K562 (cell line): ENCODE data around the gene TERB2. TPM values are rescaled to one million over a fixed set of nuclear protein-coding genes. Genes with fewer than 3 reads are reported as not detected.
"Not testable (repeated sequence)": the region's sequence is repeated elsewhere in the genome, so short reads cannot be mapped to it uniquely, and the experiment has no call there.

Experiments used
- ATAC-seq: fragments of 200-7000 bp; cut with Tn5 transposase; 3 replicates; pipeline ENCODE4 v1.9.1; 2020; ENCODE audit warnings: moderate library complexity
- BruUV-seq: library from RNA; stranded (reverse); fragments of 400-500 nt; replicated peaks from 2 replicates; lab custom pipeline; 2021; lab: Mats Ljungman, UMichigan
- CTCF ChIA-PET: fragments of 300-600 bp; formaldehyde crosslinking; extraction: SDS; loops from one replicate; lab custom pipeline; 2021; ENCODE audit warnings: low intra/inter-chr PET ratio; lab: Yijun Ruan, JAX
- POLR2A ChIA-PET: fragments of 300-600, 350-650 bp; sonication (Branson Sonifier 250); formaldehyde crosslinking; extraction: SDS; loops from one replicate; lab custom pipeline; 2021; ENCODE audit warnings: antibody characterized with exemption, inconsistent platforms; lab: Yijun Ruan, JAX
- DNase-seq, 4 experiments: peaks; one replicate each; pipeline versions ENCODE4 v3.0.0 to v3.0.0-alpha.2; 2011 to 2018; ENCODE audit warnings: low spot score in 3 of 4, mixed read lengths in 3 of 4; ENCODE audit errors: extremely low read depth in 1 of 4
- FAIRE-seq: peaks from 2 replicates; lab custom pipeline; 2011; peaks lifted over from hg19 to GRCh38; lab: Jason Lieb, UNC
- H2AFZ ChIP-seq: 2 replicates; pipeline ENCODE4 v1.6.0; 2011; ENCODE audit warnings: low read depth, low read length, control low read depth, inconsistent platforms
- H3K27ac ChIP-seq: fragments of 200-600 bp; 3 replicates; pipeline ENCODE4 v1.8.0; 2011; ENCODE audit warnings: low read depth, mild to moderate bottlenecking, control low read depth, inconsistent platforms, low read length, moderate library complexity, mixed read lengths; ENCODE audit errors: extremely low read depth
- H3K27me3 ChIP-seq, 2 experiments: fragments of 300-600 bp in 1 of 2; 2 replicates in 1 of 2; 3 replicates in 1 of 2; pipeline versions ENCODE4 v1.6.0 to v1.8.0; 2011; ENCODE audit warnings: inconsistent platforms in 2 of 2, low read length in 2 of 2, mild to moderate bottlenecking in 1 of 2, mixed read lengths in 1 of 2, moderate library complexity in 1 of 2; ENCODE audit not compliant: control insufficient read depth in 2 of 2, insufficient read depth in 2 of 2
- H3K36me3 ChIP-seq: fragments of 300-600 bp; 3 replicates; pipeline ENCODE4 v1.8.0; 2011; ENCODE audit warnings: mild to moderate bottlenecking, low read length, inconsistent platforms; ENCODE audit not compliant: control insufficient read depth, insufficient read depth
- H3K4me1 ChIP-seq, 2 experiments: fragments of 200-600 bp in 1 of 2; replicated peaks in 1 of 2; 2 replicates in 1 of 2; 3 replicates in 1 of 2; pipeline versions ENCODE4 v1.5.1 to v1.8.0; 2011; ENCODE audit warnings: inconsistent platforms in 2 of 2, low read length in 2 of 2, mild to moderate bottlenecking in 1 of 2, mixed read lengths in 1 of 2, moderate library complexity in 1 of 2; ENCODE audit not compliant: control insufficient read depth in 2 of 2, insufficient read depth in 2 of 2
- H3K4me2 ChIP-seq: 2 replicates; pipeline ENCODE4 v1.6.1; 2011; ENCODE audit warnings: low read length, control low read depth, inconsistent platforms, mixed read lengths; ENCODE audit not compliant: insufficient read depth
- H3K4me3 ChIP-seq: fragments of 200-600 bp; sonication (generic), shearing (Covaris generic); 2 replicates; pipeline ENCODE4 v1.5.1; 2016; ENCODE audit warnings: control low read depth, inconsistent platforms
- H3K79me2 ChIP-seq: fragments of 200-600 bp; 3 replicates; pipeline ENCODE4 v1.8.0; 2011; ENCODE audit warnings: low read length, inconsistent platforms; ENCODE audit not compliant: control insufficient read depth, insufficient read depth
- H3K9ac ChIP-seq, 2 experiments: 2 replicates each; pipeline versions ENCODE4 v1.6.0 to v1.6.1; 2011; ENCODE audit warnings: low read depth in 2 of 2, low read length in 2 of 2, control low read depth in 1 of 2, inconsistent platforms in 1 of 2, mild to moderate bottlenecking in 1 of 2, mixed read lengths in 1 of 2; ENCODE audit not compliant: insufficient read depth in 1 of 2
- H3K9me1 ChIP-seq: one replicate; pipeline ENCODE4 v1.6.0; 2011; ENCODE audit warnings: inconsistent platforms, mild to moderate bottlenecking, low read length, moderate library complexity; ENCODE audit not compliant: control insufficient read depth, insufficient read depth
- H3K9me3 ChIP-seq: replicated peaks from 2 replicates; pipeline ENCODE4 v1.5.1; 2011; ENCODE audit warnings: low read depth, low read length, inconsistent platforms; ENCODE audit not compliant: control insufficient read depth, insufficient read depth
- H4K20me1 ChIP-seq: replicated peaks from 2 replicates; pipeline ENCODE4 v1.6.1; 2011; ENCODE audit warnings: low read length, inconsistent platforms, mixed read lengths; ENCODE audit not compliant: control insufficient read depth, insufficient read depth
- ATF2 ChIP-seq: sonication (generic); formaldehyde crosslinking; IDR thresholded peaks from 2 replicates; pipeline ENCODE4 v1.8.1; 2022; ENCODE audit warnings: missing genetic modification reagents
- BCL6 ChIP-seq: fragments of 250-450 bp; sonication (Bioruptor Pico); IDR thresholded peaks from 2 replicates; pipeline ENCODE4 v1.4.0; 2020
- ESRRA ChIP-seq: fragments of 450-650 bp; IDR thresholded peaks from 2 replicates; pipeline ENCODE4 v1.6.1; 2014; ENCODE audit warnings: low read depth, mild to moderate bottlenecking, moderate library complexity, borderline replicate concordance
- FOXP1 ChIP-seq: sonication (generic); formaldehyde crosslinking; IDR thresholded peaks from 2 replicates; pipeline ENCODE4 v1.8.0; 2022; ENCODE audit warnings: mild to moderate bottlenecking, missing genetic modification reagents
- HDAC3 ChIP-seq: fragments of 450-650 bp; IDR thresholded peaks from 2 replicates; pipeline ENCODE4 v1.6.1; 2018; ENCODE audit warnings: borderline replicate concordance, mild to moderate bottlenecking, moderate library complexity; ENCODE audit not compliant: partially characterized antibody
- HDAC8 ChIP-seq: fragments of 450-650 bp; IDR thresholded peaks from 2 replicates; pipeline ENCODE4 v1.6.1; 2016; ENCODE audit warnings: mild to moderate bottlenecking, missing genetic modification characterization, moderate library complexity, missing compliant biosample characterization
- KLF13 ChIP-seq: fragments of 450-650 bp; IDR thresholded peaks from 2 replicates; pipeline ENCODE4 v1.6.1; 2016; ENCODE audit warnings: missing genetic modification characterization, low read depth, mild to moderate bottlenecking, missing compliant biosample characterization, moderate library complexity, borderline replicate concordance
- NR2F6 ChIP-seq: fragments of 450-650 bp; formaldehyde crosslinking; IDR thresholded peaks from 2 replicates; pipeline ENCODE4 v1.4.0; 2020; ENCODE audit warnings: mild to moderate bottlenecking
- PCBP2 ChIP-seq: fragments of 200-400 bp; formaldehyde crosslinking; IDR thresholded peaks from 2 replicates; pipeline ENCODE4 v1.6.1; 2018; ENCODE audit warnings: low read length, low read depth, mild to moderate bottlenecking, moderate library complexity; ENCODE audit not compliant: poor library complexity, severe bottlenecking
- POLR3A ChIP-seq: IDR thresholded peaks from 2 replicates; pipeline ENCODE4 v1.6.1; 2011; ENCODE audit warnings: borderline replicate concordance, mild to moderate bottlenecking, moderate library complexity; ENCODE audit not compliant: insufficient read length, insufficient read depth; ENCODE audit errors: extremely low read depth
- WGBS: fragments of 100-300 bp; shearing (Covaris generic); methylation state at CpG from one replicate; pipeline ENCODE4 v1.1.6; 2016; ENCODE audit warnings: low coverage, mixed read lengths; ENCODE audit not compliant: insufficient coverage; ENCODE audit errors: missing lambda C conversion rate; 5-methylcytosine and 5-hydroxymethylcytosine counted together
- in situ Hi-C: fragments of 300-500 bp; cut with MboI; formaldehyde crosslinking; loops from 4 replicates; pipeline ENCODE4 v1.15.0; 2018; ENCODE audit warnings: inconsistent platforms, mixed read lengths
- intact Hi-C: fragments of 100-400 bp; cut with micrococcal nuclease; formaldehyde crosslinking; loops from 2 replicates; pipeline ENCODE4 v1.14.2; 2022
- polyA plus RNA-seq, 8 experiments: library from polyadenylated mRNA; depleted of rRNA in 4 of 8; stranded (reverse) in 5 of 8; unstranded in 3 of 8; fragments of >200 nt; fragmentation: Nextera tagmentation in 2 of 8; fragmentation: Illumina TruSeq in 1 of 8; extraction: Ambion mirVana in 2 of 8; extraction: Trizol in 1 of 8; gene quantifications; 2 replicates each; pipeline versions ENCODE4 v1.2.1 to v1.2.3, GENCODE V29; 2011 to 2014; ENCODE audit warnings: inconsistent platforms in 1 of 8, missing spikeins in 1 of 8
- total RNA-seq, 7 experiments: library from RNA; depleted of rRNA in 6 of 7; stranded (reverse); fragments of >200 nt in 6 of 7; fragmentation: Illumina TruSeq in 2 of 7; extraction: Trizol in 2 of 7; gene quantifications; 2 replicates each; pipeline versions ENCODE4 v1.2.1 to v1.2.3, GENCODE V29; 2011 to 2021; ENCODE audit warnings: low replicate concordance in 1 of 7

The TERB2 gene
- total and polyA plus RNA-seq, 9 of the 15 experiments (the other 6 are each of a cell fraction or from before 2014, with no cell fraction given), result not detected

GRCh38 chr15:44910981-44911625 lies 45.4 kb upstream of the TERB2 start:
- no TSS peak for BruUV-seq
- no peaks in the 10 kb centered on the region; the same call in 1 of the 2 replicates for H3K9me3 ChIP-seq
- no peaks in the 10 kb centered on the region for H3K36me3 ChIP-seq
- no peak overlapping the region for H3K4me2 ChIP-seq
- no peak overlapping the region for H3K27ac ChIP-seq
- no peaks in the 10 kb centered on the region for H3K4me1 ChIP-seq
- no peak for TF ChIP-seq KLF13 (tag)
- TF ChIP-seq ATF2 (CRISPR knock-in tag), result no peak
- TF ChIP-seq PCBP2, result no peak
- TF ChIP-seq BCL6 (CRISPR knock-in tag), result no peak
- TF ChIP-seq POLR3A, result no peak
- no peak for TF ChIP-seq NR2F6 (CRISPR knock-in tag)
- no peak for TF ChIP-seq HDAC3
- TF ChIP-seq FOXP1 (CRISPR knock-in tag), result no peak
- TF ChIP-seq ESRRA, result no peak
- no peak for TF ChIP-seq HDAC8 (tag)
- H2AFZ ChIP-seq, result no peak overlapping the region
- ChIA-PET POLR2A (no interaction called here), CTCF (no interaction called here)
- no peaks in the 10 kb centered on the region for H4K20me1 ChIP-seq
- in situ Hi-C loops (no loop called here), intact Hi-C loops (no loop called here)
- FAIRE-seq (no peak), DNase-seq (no peak), ATAC-seq (no peak)
- H3K4me3 ChIP-seq, result no peak overlapping the region
- no peak overlapping the region for H3K9ac ChIP-seq
- H3K27me3 ChIP-seq, result no peaks in the 10 kb centered on the region
- no peaks in the 10 kb centered on the region for H3K9me1 ChIP-seq
- no peaks in the 10 kb centered on the region for H3K79me2 ChIP-seq

- H3K27me3 ChIP-seq, H4K20me1 ChIP-seq, in situ Hi-C loops, CTCF ChIA-PET, intact Hi-C loops, POLR2A ChIA-PET, H3K9me1 ChIP-seq, H2AFZ ChIP-seq, ATAC-seq, DNase-seq, H3K4me2 ChIP-seq, H3K27ac ChIP-seq, H3K36me3 ChIP-seq, H3K79me2 ChIP-seq, BruUV-seq, H3K9ac ChIP-seq, FAIRE-seq, H3K4me1 ChIP-seq, H3K9me3 ChIP-seq, H3K4me3 ChIP-seq: not testable (repeated sequence)
- WGBS, result 0% methylated on average over 1 of the region's 1 CpG
Observed at GRCh38 chr15:44912186-44912585, 44.3 kb upstream of the TERB2 start.
